OCI-LY1 (cell line): Measurements from ENCODE around the gene CFAP210.

Experiments used
- H2AFZ ChIP-seq: fragments of 200-600 bp; sonication (generic), shearing (Covaris generic); 2 replicates; pipeline ENCODE4 v1.6.0; 2014; ENCODE audit warnings: antibody characterized with exemption, mild to moderate bottlenecking, low read length
- H3F3A ChIP-seq: fragments of 200-600 bp; sonication (generic), shearing (Covaris generic); 2 replicates; pipeline ENCODE4 v1.6.0; 2014; ENCODE audit warnings: mild to moderate bottlenecking, antibody characterized with exemption, low read length, moderate library complexity; ENCODE audit not compliant: insufficient read depth
- H3K27ac ChIP-seq: fragments of 200-600 bp; sonication (generic); 2 replicates; pipeline ENCODE4 v1.5.1; 2014; ENCODE audit warnings: low read length, mixed run types, mild to moderate bottlenecking, low read depth; ENCODE audit not compliant: poor library complexity, severe bottlenecking
- H3K27me3 ChIP-seq: fragments of 200-600 bp; sonication (generic); 2 replicates; pipeline ENCODE4 v1.6.0; 2014; ENCODE audit warnings: antibody characterized with exemption, mild to moderate bottlenecking, low read length, moderate library complexity; ENCODE audit not compliant: insufficient read depth
- H3K36me3 ChIP-seq: fragments of 200-600 bp; sonication (generic); 2 replicates; pipeline ENCODE4 v1.6.1; 2014; ENCODE audit warnings: mild to moderate bottlenecking, antibody characterized with exemption, low read length, moderate library complexity, mixed read lengths; ENCODE audit not compliant: insufficient read depth
- H3K4me1 ChIP-seq: fragments of 200-600 bp; sonication (generic); 2 replicates; pipeline ENCODE4 v1.5.1; 2014; ENCODE audit warnings: mild to moderate bottlenecking, low read length, moderate library complexity; ENCODE audit not compliant: insufficient read depth, severe bottlenecking
- H3K4me2 ChIP-seq: fragments of 200-600 bp; sonication (generic), shearing (Covaris generic); 2 replicates; pipeline ENCODE4 v1.6.1; 2014; ENCODE audit warnings: low read length
- H3K4me3 ChIP-seq: fragments of 200-600 bp; sonication (generic); 2 replicates; pipeline ENCODE4 v1.5.1; 2014; ENCODE audit warnings: low read length, low read depth, mild to moderate bottlenecking, mixed read lengths; ENCODE audit not compliant: poor library complexity, severe bottlenecking
- H3K79me2 ChIP-seq: fragments of 200-600 bp; shearing (Covaris generic); 2 replicates; pipeline ENCODE4 v1.6.1; 2016; ENCODE audit warnings: mixed run types, low read length, mixed read lengths; ENCODE audit not compliant: insufficient read depth
- H3K9ac ChIP-seq: fragments of 200-600 bp; sonication (generic), shearing (Covaris generic); 2 replicates; pipeline ENCODE4 v1.6.1; 2014; ENCODE audit warnings: mild to moderate bottlenecking, low read length, mixed read lengths
- H3K9me2 ChIP-seq: fragments of 200-600 bp; sonication (generic), shearing (Covaris generic); 2 replicates; pipeline ENCODE4 v1.6.1; 2014; ENCODE audit warnings: low read depth, mild to moderate bottlenecking, low read length, mixed read lengths
- H3K9me3 ChIP-seq: fragments of 200-600 bp; shearing (Covaris generic); 2 replicates; pipeline ENCODE4 v1.6.1; 2014; ENCODE audit warnings: low read length, mixed read lengths
- H4K20me1 ChIP-seq: fragments of 200-600 bp; sonication (generic), shearing (Covaris generic); 2 replicates; pipeline ENCODE4 v1.6.0; 2016; ENCODE audit warnings: mild to moderate bottlenecking, low read length; ENCODE audit not compliant: insufficient read depth
- EZH2 ChIP-seq: fragments of 200-600 bp; sonication (generic), shearing (Covaris generic); IDR thresholded peaks from 2 replicates; pipeline ENCODE4 v1.8.0; 2017; ENCODE audit warnings: borderline replicate concordance, mixed run types, mild to moderate bottlenecking, antibody characterized with exemption, low read length, moderate library complexity, mixed read lengths
- TF ChIP-seq, protein P1 (sequence below): fragments of 200-600 bp; sonication (generic), shearing (Covaris generic); IDR thresholded peaks from 2 replicates; pipeline ENCODE4 v1.5.1; 2017; ENCODE audit warnings: mild to moderate bottlenecking, antibody characterized with exemption, low read length, moderate library complexity, mixed read lengths

The CFAP210 gene

DNA sequence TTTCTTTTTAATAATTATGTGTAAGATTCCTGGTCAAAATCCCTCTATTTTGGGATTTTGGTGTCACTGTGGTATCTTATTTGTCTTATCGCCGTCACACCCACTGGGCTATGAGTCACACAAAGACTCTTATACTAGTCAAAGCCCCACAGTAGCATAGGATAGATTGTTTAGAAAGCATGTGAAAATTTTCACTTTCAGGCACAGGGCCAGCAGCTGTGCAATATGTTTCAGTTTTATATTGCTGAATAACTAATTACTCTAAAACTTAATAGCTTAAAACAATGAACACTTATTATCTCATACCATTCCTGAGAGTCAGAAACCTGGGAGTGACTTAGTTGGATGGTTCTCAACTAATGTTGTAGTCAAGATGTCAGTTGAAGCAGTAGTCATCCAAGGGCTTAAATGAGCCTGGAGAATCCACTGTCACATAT lies 24.0 kb downstream of the CFAP210 start:
- Histone ChIP-seq H3K4me1 (no peaks in the 10 kb centered on the region), H3K27ac (no peak overlapping the region)

DNA sequence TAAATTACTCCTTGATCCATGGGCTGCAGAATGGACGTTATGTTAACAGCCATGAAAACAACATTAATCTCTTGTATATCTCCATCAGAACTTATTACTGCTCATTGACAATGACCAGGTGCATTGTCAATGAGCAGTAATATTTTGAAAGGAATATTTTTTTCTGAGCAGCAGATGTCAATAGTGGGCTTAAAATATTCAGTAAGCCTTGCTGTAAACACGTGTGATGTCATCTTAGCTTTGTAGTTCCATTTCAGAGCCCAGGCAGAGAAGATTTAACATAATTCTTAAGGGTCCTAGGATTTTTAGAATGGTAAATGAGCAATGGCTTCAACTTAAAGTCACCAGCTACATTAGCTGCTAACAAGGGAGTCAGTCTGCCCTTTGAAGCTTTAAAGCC lies 26.6 kb downstream of the CFAP210 start:
- Histone ChIP-seq H3K4me3 (no peak overlapping the region), H3K9me3 (no peaks in the 10 kb centered on the region), H3K79me2 (no peaks in the 10 kb centered on the region), H2AFZ (no peak overlapping the region), H3K4me2 (no peak overlapping the region), H4K20me1 (no peaks in the 10 kb centered on the region), H3K9me2 (no peaks in the 10 kb centered on the region), H3K27me3 (no peaks in the 10 kb centered on the region), H3K27ac (no peak overlapping the region), H3K36me3 (no peaks in the 10 kb centered on the region), H3K9ac (no peak overlapping the region), H3F3A (no peaks in the 10 kb centered on the region), H3K4me1 (no peaks in the 10 kb centered on the region)
- no peak for TF ChIP-seq EZH2
- TF ChIP-seq, protein P1, sequence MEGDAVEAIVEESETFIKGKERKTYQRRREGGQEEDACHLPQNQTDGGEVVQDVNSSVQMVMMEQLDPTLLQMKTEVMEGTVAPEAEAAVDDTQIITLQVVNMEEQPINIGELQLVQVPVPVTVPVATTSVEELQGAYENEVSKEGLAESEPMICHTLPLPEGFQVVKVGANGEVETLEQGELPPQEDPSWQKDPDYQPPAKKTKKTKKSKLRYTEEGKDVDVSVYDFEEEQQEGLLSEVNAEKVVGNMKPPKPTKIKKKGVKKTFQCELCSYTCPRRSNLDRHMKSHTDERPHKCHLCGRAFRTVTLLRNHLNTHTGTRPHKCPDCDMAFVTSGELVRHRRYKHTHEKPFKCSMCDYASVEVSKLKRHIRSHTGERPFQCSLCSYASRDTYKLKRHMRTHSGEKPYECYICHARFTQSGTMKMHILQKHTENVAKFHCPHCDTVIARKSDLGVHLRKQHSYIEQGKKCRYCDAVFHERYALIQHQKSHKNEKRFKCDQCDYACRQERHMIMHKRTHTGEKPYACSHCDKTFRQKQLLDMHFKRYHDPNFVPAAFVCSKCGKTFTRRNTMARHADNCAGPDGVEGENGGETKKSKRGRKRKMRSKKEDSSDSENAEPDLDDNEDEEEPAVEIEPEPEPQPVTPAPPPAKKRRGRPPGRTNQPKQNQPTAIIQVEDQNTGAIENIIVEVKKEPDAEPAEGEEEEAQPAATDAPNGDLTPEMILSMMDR: no peak

More for the DNA sequence above, 24.0 kb downstream of the CFAP210 start:
- no peak for TF ChIP-seq EZH2
- TF ChIP-seq, protein P1: no peak
- Histone ChIP-seq H3K9ac (no peak overlapping the region), H3K4me2 (no peak overlapping the region), H3K36me3 (no peaks in the 10 kb centered on the region), H3K4me3 (no peak overlapping the region), H4K20me1 (no peaks in the 10 kb centered on the region), H2AFZ (no peak overlapping the region), H3K27me3 (no peaks in the 10 kb centered on the region), H3K9me3 (no peaks in the 10 kb centered on the region), H3F3A (no peaks in the 10 kb centered on the region), H3K79me2 (no peaks in the 10 kb centered on the region), H3K9me2 (no peaks in the 10 kb centered on the region)

DNA sequence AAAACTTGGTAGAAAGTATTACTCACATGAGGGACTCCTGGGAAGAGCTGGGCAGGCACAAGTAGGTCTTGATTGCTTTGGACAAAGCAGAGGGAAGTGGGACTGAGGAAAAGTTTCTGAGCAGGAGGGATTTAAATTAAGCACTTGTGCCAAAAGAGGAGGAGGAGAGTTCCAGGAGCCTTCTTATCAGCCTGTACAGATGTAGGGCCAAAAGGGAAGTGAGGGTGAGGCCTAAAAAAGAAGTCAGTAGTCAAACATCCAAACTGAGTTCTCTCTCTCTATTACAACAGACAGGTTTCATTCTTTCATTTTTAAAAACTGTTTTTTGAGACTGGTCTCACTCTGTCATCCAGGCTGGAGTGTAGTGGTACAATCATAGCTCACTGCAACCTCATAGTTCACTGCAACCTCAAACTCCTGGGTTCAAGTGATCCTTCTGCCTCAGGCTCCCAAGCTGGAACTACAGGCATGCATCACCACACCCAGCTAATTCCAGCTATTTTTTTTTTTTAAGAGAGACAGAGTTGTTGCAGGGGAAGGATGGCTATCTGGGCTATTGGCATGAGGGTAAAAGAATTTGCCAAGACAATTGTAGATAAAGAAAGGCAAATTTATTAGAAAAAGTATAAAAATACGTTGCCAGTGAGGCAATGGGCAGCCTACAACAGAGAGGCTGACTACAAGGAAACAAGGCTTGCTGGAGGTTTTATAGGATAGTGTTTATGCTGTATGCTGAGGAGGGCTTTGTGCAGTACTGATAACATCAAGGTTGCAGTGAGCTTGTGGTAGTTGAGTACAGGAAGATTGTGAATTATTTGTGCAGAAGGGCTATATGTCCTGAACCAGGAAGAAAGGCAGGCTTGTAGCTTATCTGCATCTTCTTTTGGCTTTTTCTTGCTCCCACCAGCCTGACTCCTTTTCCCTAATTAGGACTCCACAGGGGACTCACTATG lies 29.0 kb downstream of the CFAP210 start:
- no peaks in the 10 kb centered on the region for H3K4me1 ChIP-seq
- no peaks in the 10 kb centered on the region for H3K36me3 ChIP-seq
- H3K9me3 ChIP-seq: no peaks in the 10 kb centered on the region
- H3K79me2 ChIP-seq: no peaks in the 10 kb centered on the region
- TF ChIP-seq EZH2: no peak
- TF ChIP-seq, protein P1: no peak
- no peak overlapping the region for H3K27ac ChIP-seq
- no peak overlapping the region for H3K4me2 ChIP-seq
- H4K20me1 ChIP-seq: no peaks in the 10 kb centered on the region
- no peaks in the 10 kb centered on the region for H3K9me2 ChIP-seq
- H3K27me3 ChIP-seq: no peaks in the 10 kb centered on the region
- H3K9ac ChIP-seq: no peak overlapping the region
- no peak overlapping the region for H3K4me3 ChIP-seq
- no peaks in the 10 kb centered on the region for H3F3A ChIP-seq
- no peak overlapping the region for H2AFZ ChIP-seq
